Activated T-helper 1 cell treated with anti-CD3 and anti-CD28 coated beads, Interleukin-12 subunit alpha, Interleukin-12 subunit beta, Interleukin-2, Interleukin-4 antibody, amounts not matched to agents 30 ng/mL and 10 ng/mL and 1 ng/mL, durations not matched to agents 14 hours and 24 hours and 36 hours (primary cell): ENCODE measurements around the gene SAMD11. TPM values are rescaled to one million over a fixed set of nuclear protein-coding genes. Genes with fewer than 3 reads are reported as not detected.

Source experiments
- DNase-seq: peaks from one replicate; pipeline ENCODE4 v3.0.0; 2021; ENCODE audit warnings: low spot score
- H3K27ac Mint-ChIP-seq: one replicate; pipeline ENCODE4 v1.8.0; 2021; ENCODE audit warnings: mild to moderate bottlenecking, mixed read lengths
- H3K27me3 Mint-ChIP-seq: one replicate; pipeline ENCODE4 v1.8.0; 2022; ENCODE audit warnings: mild to moderate bottlenecking, moderate library complexity, mixed read lengths; ENCODE audit not compliant: insufficient read depth
- H3K36me3 Mint-ChIP-seq: one replicate; pipeline ENCODE4 v1.8.0; 2021; ENCODE audit warnings: low read depth, mixed read lengths
- H3K4me1 Mint-ChIP-seq: one replicate; pipeline ENCODE4 v1.8.0; 2021; ENCODE audit warnings: low read depth, mixed read lengths
- H3K4me3 Mint-ChIP-seq: one replicate; pipeline ENCODE4 v1.8.0; 2021; ENCODE audit warnings: mild to moderate bottlenecking, moderate library complexity, mixed read lengths
- H3K9me3 Mint-ChIP-seq: one replicate; pipeline ENCODE4 v1.8.0; 2021; ENCODE audit warnings: mixed read lengths
- intact Hi-C: fragments of 100-400 bp; cut with micrococcal nuclease; formaldehyde crosslinking; loops from one replicate; pipeline ENCODE4 v1.15.1; 2024
- total RNA-seq: library from RNA; stranded (reverse); gene quantifications from 2 replicates; pipeline ENCODE4 v1.2.3, GENCODE V29; 2022

SAMD11 gene
- total RNA-seq, 1 donor from 2014 or later = not detected

GRCh38 chr1:933603-933940, 9.8 kb downstream of the SAMD11 start:
- intact Hi-C loops = no loop called here
- H3K9me3 Mint-ChIP-seq = no peaks in the 10 kb centered on the region
- no peak overlapping the region for H3K4me3 Mint-ChIP-seq
- no peaks in the 10 kb centered on the region for H3K36me3 Mint-ChIP-seq
- peaks cover 29% of the 10 kb centered on the region for H3K27me3 Mint-ChIP-seq
- H3K4me1 Mint-ChIP-seq = no peaks in the 10 kb centered on the region
- H3K27ac Mint-ChIP-seq = no peak overlapping the region
- DNase-seq = no peak

- peak overlapping the region; percentile 23 for H3K27ac Mint-ChIP-seq
These were observed 11.4 kb downstream of the SAMD11 start for GRCh38 chr1:934991-935750.

GRCh38 chr1:935751-936231, 12.1 kb downstream of the SAMD11 start:
- Mint-ChIP-seq H3K36me3 (no peaks in the 10 kb centered on the region), H3K4me3 (no peak overlapping the region), H3K27me3 (peaks cover 38% of the 10 kb centered on the region), H3K9me3 (no peaks in the 10 kb centered on the region), H3K4me1 (no peaks in the 10 kb centered on the region), H3K27ac (no peak overlapping the region)
- intact Hi-C loops = no loop called here
- DNase-seq = no peak

More at GRCh38 chr1:934991-935750, 11.4 kb downstream of the SAMD11 start:
- Mint-ChIP-seq H3K9me3 (no peaks in the 10 kb centered on the region), H3K27me3 (peaks cover 35% of the 10 kb centered on the region), H3K4me3 (no peak overlapping the region), H3K4me1 (no peaks in the 10 kb centered on the region), H3K36me3 (no peaks in the 10 kb centered on the region)
- DNase-seq = no peak
- intact Hi-C loops = no loop called here

GRCh38 chr1:936348-937264, 12.9 kb downstream of the SAMD11 start:
- H3K9me3 Mint-ChIP-seq = no peaks in the 10 kb centered on the region
- no peak for DNase-seq
- intact Hi-C loops = no loop called here
- no peak overlapping the region for H3K27ac Mint-ChIP-seq
- peaks cover 40% of the 10 kb centered on the region for H3K27me3 Mint-ChIP-seq
- H3K4me1 Mint-ChIP-seq = peaks cover 4% of the 10 kb centered on the region
- H3K4me3 Mint-ChIP-seq = no peak overlapping the region
- peaks cover 2% of the 10 kb centered on the region for H3K36me3 Mint-ChIP-seq

- Mint-ChIP-seq H3K27me3 (peaks cover 34% of the 10 kb centered on the region), H3K4me1 (peaks cover 4% of the 10 kb centered on the region), H3K9me3 (no peaks in the 10 kb centered on the region), H3K36me3 (peaks cover 2% of the 10 kb centered on the region), H3K27ac (no peak overlapping the region), H3K4me3 (no peak overlapping the region)
- DNase-seq = no peak
- intact Hi-C loops = no loop called here
These were observed 13.8 kb downstream of the SAMD11 start for GRCh38 chr1:937521-937920.

- Mint-ChIP-seq H3K36me3 (peaks cover 2% of the 10 kb centered on the region), H3K4me1 (peaks cover 4% of the 10 kb centered on the region), H3K4me3 (no peak overlapping the region), H3K9me3 (no peaks in the 10 kb centered on the region), H3K27me3 (peaks cover 38% of the 10 kb centered on the region), H3K27ac (no peak overlapping the region)
- intact Hi-C loops = no loop called here
- DNase-seq = no peak
These were observed 14.5 kb downstream of the SAMD11 start for GRCh38 chr1:938088-938683.

- Mint-ChIP-seq H3K4me1 (peaks cover 4% of the 10 kb centered on the region), H3K36me3 (peaks cover 2% of the 10 kb centered on the region), H3K4me3 (no peak overlapping the region), H3K27ac (no peak overlapping the region), H3K9me3 (no peaks in the 10 kb centered on the region), H3K27me3 (peaks cover 37% of the 10 kb centered on the region)
- intact Hi-C loops = no loop called here
- DNase-seq = no peak
These were observed 15.2 kb downstream of the SAMD11 start for GRCh38 chr1:938711-939489.

GRCh38 chr1:939511-940106, 15.9 kb downstream of the SAMD11 start:
- no peak overlapping the region for H3K27ac Mint-ChIP-seq
- H3K36me3 Mint-ChIP-seq = peaks cover 2% of the 10 kb centered on the region
- no peaks in the 10 kb centered on the region for H3K9me3 Mint-ChIP-seq
- intact Hi-C loops = loop anchor here (2.0 kb wide), 2 partner anchors 17 to 35 kb away; partner anchors contain the start of gene SAMD11
- H3K4me3 Mint-ChIP-seq = no peak overlapping the region
- no peak for DNase-seq
- peaks cover 37% of the 10 kb centered on the region for H3K27me3 Mint-ChIP-seq
- peaks cover 4% of the 10 kb centered on the region for H3K4me1 Mint-ChIP-seq

GRCh38 chr1:940107-941014, 16.6 kb downstream of the SAMD11 start:
- Mint-ChIP-seq H3K9me3 (no peaks in the 10 kb centered on the region), H3K27me3 (peaks cover 33% of the 10 kb centered on the region), H3K4me1 (peaks cover 4% of the 10 kb centered on the region), H3K27ac (no peak overlapping the region), H3K4me3 (no peak overlapping the region), H3K36me3 (peaks cover 6% of the 10 kb centered on the region)
- no peak for DNase-seq
- intact Hi-C loops = loop anchor here (2.0 kb wide), 2 partner anchors 18 to 36 kb away; partner anchors contain the start of gene SAMD11

- Mint-ChIP-seq H3K4me3 (peak overlapping the region; percentile 62), H3K4me1 (peaks cover 4% of the 10 kb centered on the region), H3K36me3 (peaks cover 12% of the 10 kb centered on the region), H3K9me3 (no peaks in the 10 kb centered on the region), H3K27ac (no peak overlapping the region), H3K27me3 (peaks cover 30% of the 10 kb centered on the region)
- intact Hi-C loops = loop anchor here (2.0 kb wide), 2 partner anchors 18 to 36 kb away; partner anchors contain the start of gene SAMD11
- DNase-seq = no peak
These were observed 17.4 kb downstream of the SAMD11 start for GRCh38 chr1:941015-941587.
